ENCODE measurements around the gene LIPC. TPM values are rescaled to one million over a fixed set of nuclear protein-coding genes. Genes with fewer than 3 reads are reported as not detected.

The LIPC gene
- total RNA-seq, 1 experiment from 2014 or later: not detected

DNA sequence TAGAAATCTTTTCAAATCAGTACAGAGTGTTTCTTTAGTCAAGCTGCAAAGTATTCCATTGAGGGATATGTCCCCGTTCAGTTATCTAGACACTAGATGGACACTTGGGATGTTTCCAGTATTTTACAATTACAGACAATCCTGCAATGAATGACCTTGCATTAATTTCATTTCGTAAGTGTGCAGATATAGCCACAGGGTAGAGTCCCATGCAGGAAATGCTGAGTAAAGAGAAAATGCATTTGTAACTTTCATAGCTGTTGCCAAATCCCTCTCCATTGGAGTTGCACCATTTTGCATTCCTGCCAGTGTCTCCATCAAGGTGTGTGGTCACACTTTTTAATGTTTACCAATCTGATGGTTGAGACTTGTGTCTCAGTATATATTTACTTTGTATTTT, 92.5 kb downstream of the LIPC start:
- Histone ChIP-seq H3K9me3 (ENCODE audit: low read depth, low read length, poor library complexity, severe bottlenecking) (no peaks in the 10 kb centered on the region), H3K27ac (ENCODE audit: low read depth, low read length, poor library complexity, severe bottlenecking) (no peak overlapping the region), H3K4me3 (ENCODE audit: low read depth, low read length, poor library complexity, severe bottlenecking) (no peak overlapping the region), H3K36me3 (ENCODE audit: insufficient read depth, low read length, poor library complexity, severe bottlenecking) (no peaks in the 10 kb centered on the region), H3K4me1 (ENCODE audit: insufficient read depth, low read length, poor library complexity, severe bottlenecking) (peaks cover 20% of the 10 kb centered on the region), H3K27me3 (replicated peaks; ENCODE audit: insufficient read depth, low read depth, low read length, poor library complexity) (no peaks in the 10 kb centered on the region)
- POLR2A ChIA-PET (ENCODE audit: low non-redundant PET): no interaction called here
- intact Hi-C loops (cut with micrococcal nuclease; ENCODE audit: unreplicated experiment): no loop called here
- CTCF ChIA-PET: no interaction called here
- DNase-seq (ENCODE audit: low spot score): no peak
- BruUV-seq (replicated peaks): no TSS peak
- TF ChIP-seq, protein P1, sequence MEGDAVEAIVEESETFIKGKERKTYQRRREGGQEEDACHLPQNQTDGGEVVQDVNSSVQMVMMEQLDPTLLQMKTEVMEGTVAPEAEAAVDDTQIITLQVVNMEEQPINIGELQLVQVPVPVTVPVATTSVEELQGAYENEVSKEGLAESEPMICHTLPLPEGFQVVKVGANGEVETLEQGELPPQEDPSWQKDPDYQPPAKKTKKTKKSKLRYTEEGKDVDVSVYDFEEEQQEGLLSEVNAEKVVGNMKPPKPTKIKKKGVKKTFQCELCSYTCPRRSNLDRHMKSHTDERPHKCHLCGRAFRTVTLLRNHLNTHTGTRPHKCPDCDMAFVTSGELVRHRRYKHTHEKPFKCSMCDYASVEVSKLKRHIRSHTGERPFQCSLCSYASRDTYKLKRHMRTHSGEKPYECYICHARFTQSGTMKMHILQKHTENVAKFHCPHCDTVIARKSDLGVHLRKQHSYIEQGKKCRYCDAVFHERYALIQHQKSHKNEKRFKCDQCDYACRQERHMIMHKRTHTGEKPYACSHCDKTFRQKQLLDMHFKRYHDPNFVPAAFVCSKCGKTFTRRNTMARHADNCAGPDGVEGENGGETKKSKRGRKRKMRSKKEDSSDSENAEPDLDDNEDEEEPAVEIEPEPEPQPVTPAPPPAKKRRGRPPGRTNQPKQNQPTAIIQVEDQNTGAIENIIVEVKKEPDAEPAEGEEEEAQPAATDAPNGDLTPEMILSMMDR (conservative IDR thresholded peaks at IDR 0.05; ENCODE audit: low read depth, low read length): no peak
- no peak for TF ChIP-seq EZH2 (IDR thresholded peaks at IDR 0.05; ENCODE audit: borderline replicate concordance, low read depth, low read length, poor library complexity, severe bottlenecking)

- intact Hi-C loops (cut with micrococcal nuclease; ENCODE audit: unreplicated experiment): no loop called here
- Histone ChIP-seq H3K9me3 (ENCODE audit: low read depth, low read length, poor library complexity, severe bottlenecking) (no peaks in the 10 kb centered on the region), H3K36me3 (ENCODE audit: insufficient read depth, low read length, poor library complexity, severe bottlenecking) (no peaks in the 10 kb centered on the region), H3K4me3 (ENCODE audit: low read depth, low read length, poor library complexity, severe bottlenecking) (no peak overlapping the region), H3K27ac (ENCODE audit: low read depth, low read length, poor library complexity, severe bottlenecking) (no peak overlapping the region), H3K27me3 (replicated peaks; ENCODE audit: insufficient read depth, low read depth, low read length, poor library complexity) (no peaks in the 10 kb centered on the region), H3K4me1 (ENCODE audit: insufficient read depth, low read length, poor library complexity, severe bottlenecking) (peaks cover 4% of the 10 kb centered on the region)
- TF ChIP-seq, protein P1 (conservative IDR thresholded peaks at IDR 0.05; ENCODE audit: low read depth, low read length): no peak
- TF ChIP-seq EZH2 (IDR thresholded peaks at IDR 0.05; ENCODE audit: borderline replicate concordance, low read depth, low read length, poor library complexity, severe bottlenecking): no peak
- CTCF ChIA-PET: no interaction called here
- BruUV-seq (replicated peaks): no TSS peak
- POLR2A ChIA-PET (ENCODE audit: low non-redundant PET): no interaction called here
- no peak for DNase-seq (ENCODE audit: low spot score)
These were observed 94.2 kb downstream of the LIPC start for GRCh38 chr15:58525991-58526421.

GRCh38 chr15:58526647-58527192, 94.9 kb downstream of the LIPC start:
- no peaks in the 10 kb centered on the region for H3K27me3 ChIP-seq (replicated peaks; ENCODE audit: insufficient read depth, low read depth, low read length, poor library complexity)
- H3K27ac ChIP-seq (ENCODE audit: low read depth, low read length, poor library complexity, severe bottlenecking): no peak overlapping the region
- H3K9me3 ChIP-seq (ENCODE audit: low read depth, low read length, poor library complexity, severe bottlenecking): no peaks in the 10 kb centered on the region
- no peak for DNase-seq (ENCODE audit: low spot score)
- ChIA-PET CTCF (no interaction called here), POLR2A (ENCODE audit: low non-redundant PET) (no interaction called here)
- no peaks in the 10 kb centered on the region for H3K36me3 ChIP-seq (ENCODE audit: insufficient read depth, low read length, poor library complexity, severe bottlenecking)
- intact Hi-C loops (cut with micrococcal nuclease; ENCODE audit: unreplicated experiment): no loop called here
- no peak overlapping the region for H3K4me3 ChIP-seq (ENCODE audit: low read depth, low read length, poor library complexity, severe bottlenecking)
- H3K4me1 ChIP-seq (ENCODE audit: insufficient read depth, low read length, poor library complexity, severe bottlenecking): no peaks in the 10 kb centered on the region
- no TSS peak for BruUV-seq (replicated peaks)
- TF ChIP-seq, protein P1 (conservative IDR thresholded peaks at IDR 0.05; ENCODE audit: low read depth, low read length): no peak
- TF ChIP-seq EZH2 (IDR thresholded peaks at IDR 0.05; ENCODE audit: borderline replicate concordance, low read depth, low read length, poor library complexity, severe bottlenecking): no peak

Measured in A673 (cell line).